OCI-LY1 (cell line): ENCODE measurements around the gene PSMD2.

Experiments
- EZH2 ChIP-seq: fragments of 200-600 bp; sonication (generic), shearing (Covaris generic); IDR thresholded peaks from 2 replicates; pipeline ENCODE4 v1.8.0; 2017; ENCODE audit warnings: borderline replicate concordance, mixed run types, mild to moderate bottlenecking, antibody characterized with exemption, low read length, moderate library complexity, mixed read lengths
- TF ChIP-seq, protein P1 (sequence below): fragments of 200-600 bp; sonication (generic), shearing (Covaris generic); IDR thresholded peaks from 2 replicates; pipeline ENCODE4 v1.5.1; 2017; ENCODE audit warnings: mild to moderate bottlenecking, antibody characterized with exemption, low read length, moderate library complexity, mixed read lengths

- TF ChIP-seq, protein P1, sequence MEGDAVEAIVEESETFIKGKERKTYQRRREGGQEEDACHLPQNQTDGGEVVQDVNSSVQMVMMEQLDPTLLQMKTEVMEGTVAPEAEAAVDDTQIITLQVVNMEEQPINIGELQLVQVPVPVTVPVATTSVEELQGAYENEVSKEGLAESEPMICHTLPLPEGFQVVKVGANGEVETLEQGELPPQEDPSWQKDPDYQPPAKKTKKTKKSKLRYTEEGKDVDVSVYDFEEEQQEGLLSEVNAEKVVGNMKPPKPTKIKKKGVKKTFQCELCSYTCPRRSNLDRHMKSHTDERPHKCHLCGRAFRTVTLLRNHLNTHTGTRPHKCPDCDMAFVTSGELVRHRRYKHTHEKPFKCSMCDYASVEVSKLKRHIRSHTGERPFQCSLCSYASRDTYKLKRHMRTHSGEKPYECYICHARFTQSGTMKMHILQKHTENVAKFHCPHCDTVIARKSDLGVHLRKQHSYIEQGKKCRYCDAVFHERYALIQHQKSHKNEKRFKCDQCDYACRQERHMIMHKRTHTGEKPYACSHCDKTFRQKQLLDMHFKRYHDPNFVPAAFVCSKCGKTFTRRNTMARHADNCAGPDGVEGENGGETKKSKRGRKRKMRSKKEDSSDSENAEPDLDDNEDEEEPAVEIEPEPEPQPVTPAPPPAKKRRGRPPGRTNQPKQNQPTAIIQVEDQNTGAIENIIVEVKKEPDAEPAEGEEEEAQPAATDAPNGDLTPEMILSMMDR: no peak
- TF ChIP-seq EZH2: no peak
Observed at GRCh38 chr3:184262764-184263179, 36.3 kb upstream of the PSMD2 start.
